HCT116 (cell line): ENCODE measurements around the gene METTL21A. TPM values are rescaled to one million over a fixed set of nuclear protein-coding genes. Genes with fewer than 3 reads are reported as not detected.

ENCODE experiments used
- ATAC-seq: fragments of 200-7000 bp; cut with Tn5 transposase; 2 replicates; pipeline ENCODE4 v1.9.1; 2020; ENCODE audit warnings: mild to moderate bottlenecking, moderate library complexity
- BruUV-seq: library from RNA; stranded (reverse); fragments of 400-500 nt; replicated peaks from 2 replicates; lab custom pipeline; 2021; lab: Mats Ljungman, UMichigan
- CTCF ChIA-PET: fragments of 300-600 bp; sonication (Branson Sonifier 250); formaldehyde crosslinking; loops from one replicate; lab custom pipeline; 2021; ENCODE audit warnings: antibody characterized with exemption; lab: Charles Lee
- POLR2A ChIA-PET: fragments of 300-600, 350-600 bp; sonication (Branson Sonifier 250); formaldehyde crosslinking; loops from one replicate; lab custom pipeline; 2021; ENCODE audit warnings: antibody characterized with exemption; lab: Charles Lee
- RAD21 ChIA-PET, 2 experiments: fragments of 300-600 bp; sonication (Branson Sonifier 250); formaldehyde crosslinking; loops; one replicate each; lab custom pipeline; 2023; ENCODE audit warnings: low total read pairs in 2 of 2; ENCODE audit not compliant: uncharacterized antibody in 2 of 2, unreplicated experiment in 2 of 2, low non-redundant PET in 1 of 2; lab: Charles Lee
- DNase-seq: peaks from one replicate; pipeline ENCODE4 v3.0.0-alpha.2; 2010; ENCODE audit warnings: low read depth, low spot score
- H2AFZ ChIP-seq: fragments of 200-600 bp; shearing (Covaris generic), sonication (generic); 2 replicates; pipeline ENCODE4 v1.6.1; 2017; ENCODE audit warnings: low read depth, mixed run types, mixed read lengths, antibody characterized with exemption, low read length; ENCODE audit not compliant: poor library complexity, severe bottlenecking
- H3K27ac ChIP-seq: 2 replicates; pipeline ENCODE4 v1.5.1; 2012; ENCODE audit warnings: low read depth, low read length
- H3K27me3 ChIP-seq: fragments of 200-600 bp; sonication (generic); 2 replicates; pipeline ENCODE4 v1.6.1; 2016; ENCODE audit warnings: mixed run types, low read length, mixed read lengths; ENCODE audit not compliant: insufficient read depth
- H3K36me3 ChIP-seq, 2 experiments: fragments of 200-500 bp in 1 of 2; fragments of 200-600 bp in 1 of 2; sonication (Bioruptor generic) in 1 of 2; sonication (generic) in 1 of 2; 2 replicates each; pipeline versions ENCODE4 v1.5.1 to v1.6.1; 2014 to 2016; ENCODE audit warnings: low read length in 2 of 2, inconsistent platforms in 1 of 2, mixed read lengths in 1 of 2, mixed run types in 1 of 2; ENCODE audit not compliant: insufficient read depth in 2 of 2, control insufficient read depth in 1 of 2
- H3K4me1 ChIP-seq, 2 experiments: fragments of 200-600 bp in 1 of 2; sonication (generic) in 1 of 2; 2 replicates each; pipeline versions ENCODE4 v1.5.1 to v1.6.1; 2012 to 2017; ENCODE audit warnings: low read length in 2 of 2, inconsistent platforms in 1 of 2, mild to moderate bottlenecking in 1 of 2, mixed read lengths in 1 of 2, mixed run types in 1 of 2, moderate library complexity in 1 of 2; ENCODE audit not compliant: insufficient read depth in 2 of 2, control insufficient read depth in 1 of 2
- H3K4me2 ChIP-seq: fragments of 200-600 bp; sonication (generic); 2 replicates; pipeline ENCODE4 v1.6.1; 2017; ENCODE audit warnings: mixed run types, low read length, mixed read lengths
- H3K4me3 ChIP-seq, 2 experiments: fragments of 200-600 bp in 1 of 2; sonication (generic) in 1 of 2; replicated peaks in 1 of 2; 2 replicates each; pipeline ENCODE4 v1.5.1; 2011 to 2016; ENCODE audit warnings: low read length in 2 of 2, control low read depth in 1 of 2, low read depth in 1 of 2, mild to moderate bottlenecking in 1 of 2, mixed read lengths in 1 of 2, mixed run types in 1 of 2
- H3K79me2 ChIP-seq: fragments of 200-600 bp; sonication (generic); 2 replicates; pipeline ENCODE4 v1.6.1; 2017; ENCODE audit warnings: mild to moderate bottlenecking, mixed run types, low read length, moderate library complexity, mixed read lengths; ENCODE audit not compliant: insufficient read depth
- H3K9ac ChIP-seq: fragments of 200-600 bp; sonication (generic); 2 replicates; pipeline ENCODE4 v1.6.1; 2016; ENCODE audit warnings: low read length, mixed read lengths
- H3K9me2 ChIP-seq: fragments of 200-600 bp; sonication (generic), shearing (Covaris generic); 2 replicates; pipeline ENCODE4 v1.6.1; 2017; ENCODE audit warnings: mixed run types, mild to moderate bottlenecking, moderate library complexity; ENCODE audit not compliant: insufficient read depth
- H3K9me3 ChIP-seq, 2 experiments: fragments of 200-500 bp in 1 of 2; fragments of 200-600 bp in 1 of 2; sonication (Bioruptor generic) in 1 of 2; sonication (generic) in 1 of 2; 2 replicates each; pipeline ENCODE4 v1.6.1; 2014 to 2017; ENCODE audit warnings: low read length in 2 of 2, mixed read lengths in 2 of 2, inconsistent platforms in 1 of 2, low read depth in 1 of 2, mild to moderate bottlenecking in 1 of 2, mixed run types in 1 of 2, moderate library complexity in 1 of 2; ENCODE audit not compliant: control insufficient read depth in 1 of 2, insufficient read depth in 1 of 2
- H4K20me1 ChIP-seq: fragments of 200-600 bp; sonication (generic), shearing (Covaris generic); 2 replicates; pipeline ENCODE4 v1.6.1; 2017; ENCODE audit warnings: mixed run types, mild to moderate bottlenecking, moderate library complexity; ENCODE audit not compliant: insufficient read depth
- EZH2phosphoT487 ChIP-seq: fragments of 200-600 bp; IDR thresholded peaks from 2 replicates; pipeline ENCODE4 v1.6.1; 2018; ENCODE audit warnings: antibody characterized with exemption, borderline replicate concordance
- FOSL1 ChIP-seq: IDR thresholded peaks from 2 replicates; pipeline ENCODE4 v1.6.1; 2012; ENCODE audit warnings: low read depth
- TCF7L2 ChIP-seq: IDR thresholded peaks from 2 replicates; pipeline ENCODE4 v1.7.0; 2011; ENCODE audit warnings: borderline replicate concordance, inconsistent platforms; ENCODE audit not compliant: insufficient read depth, insufficient read length; ENCODE audit errors: extremely low read depth
- ZBTB33 ChIP-seq: IDR thresholded peaks from 2 replicates; pipeline ENCODE4 v1.6.1; 2011; ENCODE audit warnings: mild to moderate bottlenecking, low read length, moderate library complexity; ENCODE audit not compliant: insufficient replicate concordance; ENCODE audit errors: extremely low read depth
- ZFX ChIP-seq: fragments of 450-650 bp; IDR thresholded peaks from 2 replicates; pipeline ENCODE4 v1.6.1; 2017
- intact Hi-C: fragments of 100-400 bp; cut with micrococcal nuclease; formaldehyde crosslinking; loops from 2 replicates; pipeline ENCODE4 v1.10.0; 2022
- total RNA-seq: library from RNA; stranded (reverse); gene quantifications from one replicate; pipeline ENCODE4 v1.2.1, GENCODE V29; 2021; ENCODE audit not compliant: unreplicated experiment

METTL21A gene
- total RNA-seq, 1 experiment from 2014 or later, result 25.7 TPM

- no peaks in the 10 kb centered on the region for H3K27me3 ChIP-seq
- CTCF ChIA-PET, result no interaction called here
- H3K27ac ChIP-seq, result no peak overlapping the region
- H3K9ac ChIP-seq, result no peak overlapping the region
- intact Hi-C loops, result no loop called here
- H3K4me3 ChIP-seq, result no peak overlapping the region
- H3K9me3 ChIP-seq, result no peaks in the 10 kb centered on the region
- TF ChIP-seq FOSL1 (no peak), ZBTB33 (no peak)
- ATAC-seq, result no peak
- no peaks in the 10 kb centered on the region for H3K79me2 ChIP-seq
- H3K36me3 ChIP-seq, result no peaks in the 10 kb centered on the region
- POLR2A ChIA-PET, result no interaction called here
- BruUV-seq, result no TSS peak
- no peaks in the 10 kb centered on the region for H4K20me1 ChIP-seq
- RAD21 ChIA-PET, result no interaction called here
- no peaks in the 10 kb centered on the region for H3K4me1 ChIP-seq
- H3K9me2 ChIP-seq, result no peaks in the 10 kb centered on the region
- no peak overlapping the region for H2AFZ ChIP-seq
- H3K4me2 ChIP-seq, result no peak overlapping the region
- no peak for DNase-seq
Measured at GRCh38 chr2:207662203-207662602, 37.0 kb upstream of the METTL21A start.

GRCh38 chr2:207660994-207661393 is 35.8 kb upstream of the METTL21A start:
- ATAC-seq, result no peak
- TF ChIP-seq TCF7L2 (no peak), ZFX (no peak), EZH2phosphoT487 (no peak), ZBTB33 (no peak)
- Histone ChIP-seq H2AFZ (no peak overlapping the region), H3K9ac (no peak overlapping the region), H3K9me2 (no peaks in the 10 kb centered on the region), H4K20me1 (no peaks in the 10 kb centered on the region), H3K4me1 (no peaks in the 10 kb centered on the region), H3K9me3 (no peaks in the 10 kb centered on the region), H3K27me3 (no peaks in the 10 kb centered on the region), H3K4me2 (no peak overlapping the region), H3K27ac (no peak overlapping the region), H3K36me3 (no peaks in the 10 kb centered on the region), H3K79me2 (no peaks in the 10 kb centered on the region), H3K4me3 (no peak overlapping the region)
- intact Hi-C loops, result no loop called here
- RAD21 ChIA-PET, result no interaction called here
- DNase-seq, result no peak
- POLR2A ChIA-PET, result no interaction called here
- CTCF ChIA-PET, result no interaction called here
- no TSS peak for BruUV-seq
